IMR-90 (cell line): ENCODE data around the gene CLDN19. TPM values are rescaled to one million over a fixed set of nuclear protein-coding genes. Genes with fewer than 3 reads are reported as not detected.

ENCODE experiments used
- ATAC-seq: fragments of 200-7000 bp; cut with Tn5 transposase; 2 replicates; pipeline ENCODE4 v1.9.1; 2020; ENCODE audit warnings: low read depth, mild to moderate bottlenecking, moderate library complexity
- BruUV-seq: library from RNA; stranded (reverse); fragments of 400-500 nt; replicated peaks from 2 replicates; lab custom pipeline; 2021; lab: Mats Ljungman, UMichigan
- CTCF ChIA-PET: fragments of 300-600 bp; formaldehyde crosslinking; extraction: SDS; loops from one replicate; lab custom pipeline; 2021; ENCODE audit warnings: antibody characterized with exemption; lab: Yijun Ruan, JAX
- POLR2A ChIA-PET: fragments of 300-600 bp; sonication (Branson Sonifier 250); formaldehyde crosslinking; loops from one replicate; lab custom pipeline; 2022; ENCODE audit warnings: antibody characterized with exemption; ENCODE audit not compliant: unreplicated experiment; lab: Charles Lee
- DNase-seq: peaks from one replicate; pipeline ENCODE4 v3.0.0; 2013
- H2AFZ ChIP-seq: replicated peaks from 2 replicates; pipeline ENCODE3; 2013; ENCODE audit warnings: low read length, mild to moderate bottlenecking; ENCODE audit not compliant: poor library complexity
- H2AK5ac ChIP-seq: 2 replicates; pipeline ENCODE4 v1.6.1; 2013; ENCODE audit warnings: low read depth, low read length, inconsistent platforms
- H2AK9ac ChIP-seq: replicated peaks from 2 replicates; pipeline ENCODE3; 2013; ENCODE audit warnings: mild to moderate bottlenecking, low read depth, low read length, moderate library complexity; ENCODE audit not compliant: poor library complexity
- H2BK120ac ChIP-seq: 2 replicates; pipeline ENCODE4 v1.6.1; 2013; ENCODE audit warnings: low read depth, low read length, inconsistent platforms
- H2BK15ac ChIP-seq: 3 replicates; pipeline ENCODE4 v1.6.1; 2013; ENCODE audit warnings: low read depth, low read length, inconsistent platforms
- H2BK20ac ChIP-seq: 2 replicates; pipeline ENCODE4 v1.6.1; 2013; ENCODE audit warnings: low read depth, mild to moderate bottlenecking, inconsistent platforms, low read length, moderate library complexity
- H2BK5ac ChIP-seq: 2 replicates; pipeline ENCODE4 v1.6.1; 2013; ENCODE audit warnings: mild to moderate bottlenecking, low read depth, low read length, inconsistent platforms; ENCODE audit not compliant: poor library complexity, severe bottlenecking
- H3K14ac ChIP-seq: replicated peaks from 2 replicates; pipeline ENCODE4 v1.6.1; 2013; ENCODE audit warnings: low read depth, low read length, inconsistent platforms
- H3K18ac ChIP-seq: 2 replicates; pipeline ENCODE4 v1.6.1; 2013; ENCODE audit warnings: low read depth, low read length, control low read depth
- H3K23ac ChIP-seq: 2 replicates; pipeline ENCODE4 v1.6.1; 2013; ENCODE audit warnings: low read depth, low read length, inconsistent platforms
- H3K27ac ChIP-seq: 2 replicates; pipeline ENCODE4 v1.5.1; 2013; ENCODE audit warnings: mild to moderate bottlenecking, control low read depth, low read length; ENCODE audit not compliant: insufficient read depth
- H3K27me3 ChIP-seq: 2 replicates; pipeline ENCODE4 v1.6.1; 2013; ENCODE audit warnings: low read length; ENCODE audit not compliant: control insufficient read depth, insufficient read depth
- H3K36me3 ChIP-seq: 2 replicates; pipeline ENCODE4 v1.6.1; 2013; ENCODE audit warnings: low read length, mixed read lengths; ENCODE audit not compliant: control insufficient read depth, insufficient read depth
- H3K4ac ChIP-seq: 2 replicates; pipeline ENCODE4 v1.6.1; 2013; ENCODE audit warnings: low read depth, low read length, inconsistent platforms
- H3K4me1 ChIP-seq: 2 replicates; pipeline ENCODE4 v1.6.1; 2013; ENCODE audit warnings: low read length, mixed read lengths; ENCODE audit not compliant: control insufficient read depth, insufficient read depth
- H3K4me2 ChIP-seq: 2 replicates; pipeline ENCODE4 v1.6.1; 2013; ENCODE audit warnings: low read depth, mild to moderate bottlenecking, control low read depth, low read length, moderate library complexity
- H3K4me3 ChIP-seq: 2 replicates; pipeline ENCODE4 v1.5.1; 2013; ENCODE audit warnings: low read depth, mild to moderate bottlenecking, control low read depth, low read length, moderate library complexity; ENCODE audit not compliant: insufficient read depth
- H3K56ac ChIP-seq: 2 replicates; pipeline ENCODE4 v1.6.1; 2013; ENCODE audit warnings: low read length, inconsistent platforms; ENCODE audit not compliant: insufficient read depth; ENCODE audit errors: extremely low read depth
- H3K79me1 ChIP-seq, 2 experiments: 2 replicates each; pipeline ENCODE4 v1.6.1; 2013; ENCODE audit warnings: low read length in 2 of 2, inconsistent platforms in 1 of 2, low read depth in 1 of 2
- H3K9ac ChIP-seq: 2 replicates; pipeline ENCODE4 v1.6.1; 2013; ENCODE audit warnings: low read depth, low read length, control low read depth
- H3K9me1 ChIP-seq: 2 replicates; pipeline ENCODE4 v1.6.1; 2013; ENCODE audit warnings: low read length, inconsistent platforms; ENCODE audit not compliant: insufficient read depth
- H3K9me3 ChIP-seq: 2 replicates; pipeline ENCODE4 v1.6.1; 2013; ENCODE audit warnings: low read length; ENCODE audit not compliant: control insufficient read depth, insufficient read depth
- H4K20me1 ChIP-seq: 2 replicates; pipeline ENCODE4 v1.6.1; 2013; ENCODE audit warnings: low read length, inconsistent platforms; ENCODE audit not compliant: insufficient read depth
- H4K5ac ChIP-seq: 2 replicates; pipeline ENCODE4 v1.6.1; 2013; ENCODE audit warnings: mild to moderate bottlenecking, low read depth, low read length, control low read depth
- H4K8ac ChIP-seq, 2 experiments: 2 replicates each; pipeline ENCODE4 v1.6.1; 2013; ENCODE audit warnings: low read depth in 2 of 2, low read length in 2 of 2, control low read depth in 1 of 2, inconsistent platforms in 1 of 2
- H4K91ac ChIP-seq: 2 replicates; pipeline ENCODE4 v1.6.1; 2013; ENCODE audit warnings: low read depth, low read length, inconsistent platforms; ENCODE audit not compliant: insufficient read depth
- CTCF ChIP-seq: conservative IDR thresholded peaks from 2 replicates; pipeline ENCODE4 v1.5.1; 2012; ENCODE audit warnings: mild to moderate bottlenecking, low read depth, low read length, improper control_type of control experiment
- FOS ChIP-seq: fragments of 150-350 bp; IDR thresholded peaks from 2 replicates; pipeline ENCODE4 v1.6.1; 2016; ENCODE audit warnings: low read depth, low read length
- POLR2A ChIP-seq: IDR thresholded peaks from 2 replicates; pipeline ENCODE4 v1.6.1; 2012; ENCODE audit warnings: mild to moderate bottlenecking, low read depth, low read length
- SMC3 ChIP-seq: fragments of 150-350 bp; IDR thresholded peaks from 2 replicates; pipeline ENCODE4 v1.6.1; 2016; ENCODE audit warnings: low read depth, mild to moderate bottlenecking, antibody characterized with exemption, low read length, moderate library complexity
- WGBS, 2 experiments: methylation state at CpG; one replicate each; pipeline versions ENCODE4 v1.1.5 to v1.1.7; 2013; ENCODE audit warnings: missing lambda C conversion rate in 2 of 2; ENCODE audit not compliant: insufficient read length in 1 of 2; ENCODE audit errors: extremely low coverage in 2 of 2; 5-methylcytosine and 5-hydroxymethylcytosine counted together
- dilution Hi-C: fragments of 300-500 bp; cut with HindIII; formaldehyde crosslinking; loops from one replicate; pipeline ENCODE4 v1.14.3; 2018; ENCODE audit warnings: low sequenced_read_pairs; ENCODE audit not compliant: unreplicated experiment
- in situ Hi-C: fragments of 300-500 bp; cut with MboI; formaldehyde crosslinking; loops from 3 replicates; pipeline ENCODE4 v1.14.3; 2019; ENCODE audit warnings: low sequenced_read_pairs, inconsistent platforms, mixed read lengths
- intact Hi-C: fragments of 100-400 bp; cut with micrococcal nuclease; formaldehyde crosslinking; loops from 2 replicates; pipeline ENCODE4 v1.10.0; 2022
- polyA plus RNA-seq, 3 experiments: library from polyadenylated mRNA; depleted of rRNA; stranded (reverse); fragments of >200 nt; gene quantifications; 2 replicates each; pipeline ENCODE4 v1.2.3, GENCODE V29; 2012; ENCODE audit warnings: low replicate concordance in 1 of 3
- total RNA-seq: library from RNA; depleted of rRNA; stranded (reverse); fragments of >200 nt; gene quantifications from 2 replicates; pipeline ENCODE4 v1.2.3, GENCODE V29; 2012

CLDN19 gene
- total and polyA plus RNA-seq, 2 of the 4 experiments (the other 2 are of a cell fraction), result not detected

DNA sequence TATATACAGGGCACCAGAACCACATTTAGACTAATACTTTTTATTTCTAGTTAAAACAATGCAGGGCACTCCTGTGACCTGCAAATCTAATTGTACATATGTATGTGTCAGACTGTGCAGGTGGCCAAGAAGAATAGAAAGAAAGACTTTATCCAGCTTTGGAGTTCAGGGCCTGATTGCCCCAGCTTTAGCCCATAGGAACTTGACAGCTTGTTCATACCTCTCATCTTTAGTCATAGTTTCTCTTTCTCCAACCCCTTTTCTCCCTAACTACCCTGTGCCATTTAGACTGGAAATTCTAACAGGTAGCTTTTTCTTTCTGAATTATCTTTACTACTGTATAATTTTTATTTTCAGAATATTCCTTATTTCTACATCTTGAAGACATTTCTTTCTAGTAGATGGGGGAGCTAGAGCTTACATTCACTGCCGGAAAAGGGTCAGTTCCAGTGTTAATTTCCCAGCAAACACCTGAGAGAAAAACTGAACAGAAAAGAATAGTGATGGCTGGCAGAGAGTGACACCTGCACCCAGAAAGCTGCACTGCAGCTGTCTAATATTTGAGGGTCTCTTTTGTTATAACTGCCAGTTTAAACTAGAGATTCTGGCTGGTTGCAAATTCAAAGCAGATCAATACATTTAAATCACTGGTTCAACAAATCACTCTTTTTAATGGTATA lies 49.4 kb downstream of the CLDN19 start:
- Histone ChIP-seq H3K56ac (no peak overlapping the region), H3K9me3 (no peaks in the 10 kb centered on the region), H3K4me1 (peaks cover 20% of the 10 kb centered on the region), H2BK20ac (no peak overlapping the region), H3K27ac (no peak overlapping the region), H3K9me1 (peaks cover 15% of the 10 kb centered on the region), H3K14ac (no peak overlapping the region), H2AK9ac (no peak overlapping the region), H3K79me1 (peaks cover 7 to 26% of the 10 kb centered on the region in 2 experiments), H3K4me3 (no peak overlapping the region), H4K5ac (no peak overlapping the region), H3K4ac (no peak overlapping the region), H3K18ac (no peak overlapping the region), H2BK5ac (no peak overlapping the region), H4K8ac (no peak overlapping the region), H3K4me2 (0 out of 2 replicates have a peak overlapping the region, but pooled peaks have one; percentile 28), H2BK15ac (no peak overlapping the region), H3K9ac (no peak overlapping the region), H2BK120ac (no peak overlapping the region), H4K20me1 (peaks cover 90% of the 10 kb centered on the region), H4K91ac (no peak overlapping the region), H3K23ac (no peak overlapping the region), H3K27me3 (no peaks in the 10 kb centered on the region), H2AK5ac (no peak overlapping the region), H2AFZ (no peak overlapping the region), H3K36me3 (peaks cover 10% of the 10 kb centered on the region)
- no TSS peak for BruUV-seq
- ATAC-seq (peak; percentile 46; the same call in 1 of the 2 replicates), DNase-seq (peak; percentile 14)
- in situ Hi-C loops, result no loop called here
- no CpG with 5 or more reads among the region's 1 CpG for WGBS, 2 experiments
- TF ChIP-seq SMC3 (no peak), FOS (no peak), POLR2A (no peak), CTCF (0 out of 2 replicates have a peak, but pooled peaks have one; percentile 14)
- CTCF ChIA-PET, result interaction anchor here (0.9 to 1.5 kb wide), 3 partner anchors 10 to 206 kb away, joined by 3 to 4 read pairs (median 3); no protein-coding TSS in a partner anchor
- POLR2A ChIA-PET, result no interaction called here
- intact Hi-C loops, result no loop called here
- dilution Hi-C loops, result no loop called here
